HepG2 (cell line): ENCODE results near the gene SFXN2. TPM values are rescaled to one million over a fixed set of nuclear protein-coding genes. Genes with fewer than 3 reads are reported as not detected.

Experiments
- ATAC-seq: fragments of 200-7000 bp; cut with Tn5 transposase; 3 replicates; pipeline ENCODE4 v1.9.1; 2020; ENCODE audit warnings: mild to moderate bottlenecking, moderate library complexity
- BruUV-seq: library from RNA; stranded (reverse); fragments of 400-500 nt; replicated peaks from 2 replicates; lab custom pipeline; 2021; lab: Mats Ljungman, UMichigan
- CTCF ChIA-PET: fragments of 300-600 bp; formaldehyde crosslinking; extraction: SDS; loops from one replicate; lab custom pipeline; 2021; ENCODE audit warnings: low total read pairs, inconsistent platforms, low intra/inter-chr PET ratio; lab: Yijun Ruan, JAX
- POLR2A ChIA-PET: fragments of 350-600 bp; sonication (Branson Sonifier 250); formaldehyde crosslinking; loops from one replicate; lab custom pipeline; 2020; ENCODE audit warnings: antibody characterized with exemption, inconsistent platforms; lab: Yijun Ruan, JAX
- DNase-seq: peaks from one replicate; pipeline ENCODE4 v3.0.0-alpha.2; 2015; ENCODE audit warnings: low spot score
- FAIRE-seq: peaks from 3 replicates; lab custom pipeline; 2011; peaks lifted over from hg19 to GRCh38; lab: Jason Lieb, UNC
- H2AFZ ChIP-seq: one replicate; pipeline ENCODE4 v1.6.1; 2011; ENCODE audit warnings: low read length, inconsistent platforms
- H3K27ac ChIP-seq: fragments of 300-600 bp; 3 replicates; pipeline ENCODE4 v1.8.0; 2011; ENCODE audit warnings: mixed run types, mild to moderate bottlenecking, mixed read lengths, low read length, inconsistent platforms; ENCODE audit not compliant: insufficient read depth; ENCODE audit errors: extremely low read length
- H3K27me3 ChIP-seq, 2 experiments: fragments of 200-600 bp in 1 of 2; 2 replicates in 1 of 2; 3 replicates in 1 of 2; pipeline versions ENCODE4 v1.6.0 to v1.8.0; 2011; ENCODE audit warnings: low read length in 2 of 2, mild to moderate bottlenecking in 2 of 2, moderate library complexity in 2 of 2, inconsistent platforms in 1 of 2; ENCODE audit not compliant: insufficient read depth in 2 of 2, control insufficient read depth in 1 of 2
- H3K36me3 ChIP-seq, 2 experiments: fragments of 200-600 bp in 1 of 2; replicated peaks in 1 of 2; 2 replicates in 1 of 2; 3 replicates in 1 of 2; pipeline versions ENCODE4 v1.5.1 to v1.8.0; 2011; ENCODE audit warnings: low read length in 2 of 2, inconsistent platforms in 1 of 2; ENCODE audit not compliant: insufficient read depth in 2 of 2, control insufficient read depth in 1 of 2
- H3K4me1 ChIP-seq: 2 replicates; pipeline ENCODE4 v1.5.1; 2012; ENCODE audit warnings: low read length, inconsistent platforms; ENCODE audit not compliant: insufficient read depth
- H3K4me2 ChIP-seq: 2 replicates; pipeline ENCODE4 v1.6.0; 2011; ENCODE audit warnings: low read depth, low read length, inconsistent platforms
- H3K4me3 ChIP-seq, 3 experiments: fragments of 200-600 bp in 1 of 3; sonication (generic), shearing (Covaris generic) in 1 of 3; replicated peaks in 1 of 3; 2 replicates each; pipeline ENCODE4 v1.5.1; 2011 to 2016; ENCODE audit warnings: low read length in 3 of 3, inconsistent platforms in 2 of 3, low read depth in 2 of 3, mild to moderate bottlenecking in 2 of 3, control low read depth in 1 of 3, mixed read lengths in 1 of 3; ENCODE audit not compliant: insufficient read depth in 1 of 3
- H3K79me2 ChIP-seq: one replicate; pipeline ENCODE4 v1.6.1; 2011; ENCODE audit warnings: low read length, inconsistent platforms; ENCODE audit not compliant: insufficient read depth
- H3K9ac ChIP-seq: 2 replicates; pipeline ENCODE4 v1.6.0; 2011; ENCODE audit warnings: mild to moderate bottlenecking, low read depth, low read length, inconsistent platforms; ENCODE audit not compliant: insufficient read depth
- H3K9me3 ChIP-seq: 2 replicates; pipeline ENCODE4 v1.5.1; 2012; ENCODE audit warnings: mild to moderate bottlenecking, low read length
- H4K20me1 ChIP-seq: 2 replicates; pipeline ENCODE4 v1.6.0; 2011; ENCODE audit warnings: inconsistent platforms, mild to moderate bottlenecking, low read length, moderate library complexity; ENCODE audit not compliant: insufficient read depth
- DR1 ChIP-seq: sonication (generic); formaldehyde crosslinking; IDR thresholded peaks from 2 replicates; pipeline ENCODE4 v1.8.0; 2021; ENCODE audit warnings: mild to moderate bottlenecking, missing genetic modification reagents, inconsistent platforms
- FOXC1 ChIP-seq: sonication (generic); formaldehyde crosslinking; IDR thresholded peaks from 2 replicates; pipeline ENCODE4 v1.8.0; 2022; ENCODE audit warnings: mild to moderate bottlenecking, missing genetic modification reagents, borderline replicate concordance
- NPAS2 ChIP-seq: sonication (generic); formaldehyde crosslinking; IDR thresholded peaks from 2 replicates; pipeline ENCODE4 v1.8.0; 2022; ENCODE audit warnings: mild to moderate bottlenecking, missing genetic modification reagents, borderline replicate concordance
- SIX1 ChIP-seq: sonication (generic); formaldehyde crosslinking; IDR thresholded peaks from 2 replicates; pipeline ENCODE4 v1.4.0; 2020; ENCODE audit warnings: missing genetic modification reagents, borderline replicate concordance
- ZNF3 ChIP-seq: IDR thresholded peaks from 2 replicates; pipeline ENCODE4 v1.7.0; 2017; ENCODE audit warnings: inconsistent platforms
- ZNF629 ChIP-seq: sonication (generic); formaldehyde crosslinking; conservative IDR thresholded peaks from 2 replicates; pipeline ENCODE4 v1.5.0; 2020; ENCODE audit warnings: missing genetic modification reagents
- ZNF800 ChIP-seq: sonication (generic); formaldehyde crosslinking; IDR thresholded peaks from 2 replicates; pipeline ENCODE4 v1.4.0; 2020; ENCODE audit warnings: missing genetic modification reagents
- WGBS: methylation state at CpG from one replicate; pipeline ENCODE4 v1.1.6; 2017; ENCODE audit warnings: low lambda C conversion rate; 5-methylcytosine and 5-hydroxymethylcytosine counted together
- in situ Hi-C: cut with HindIII; loops from 2 replicates; pipeline ENCODE4 v1.10.0; 2017; ENCODE audit warnings: low pct_unique_long_range_greater_than_20kb; ENCODE audit not compliant: extremely low pct_ligation_motif_present
- intact Hi-C: fragments of 100-400 bp; cut with micrococcal nuclease; formaldehyde crosslinking; loops from one replicate; pipeline ENCODE4 v1.10.0; 2022; ENCODE audit not compliant: unreplicated experiment
- polyA plus RNA-seq, 8 experiments: library from polyadenylated mRNA; depleted of rRNA in 3 of 8; stranded (reverse) in 7 of 8; unstranded in 1 of 8; fragments of >200 nt; fragmentation: Illumina TruSeq in 4 of 8; extraction: Trizol in 4 of 8; gene quantifications; 2 replicates each; pipeline versions ENCODE4 v1.2.1 to v1.2.3, GENCODE V29; 2011 to 2016; ENCODE audit warnings: low read depth in 4 of 8, missing spikeins in 1 of 8, mixed read lengths in 1 of 8; ENCODE audit not compliant: insufficient read depth in 1 of 8
- total RNA-seq, 5 experiments: library from RNA; depleted of rRNA; stranded (reverse); fragments of >200 nt; fragmentation: Illumina TruSeq; extraction: Trizol; gene quantifications; 2 replicates each; pipeline ENCODE4 v1.2.3, GENCODE V29; 2016; ENCODE audit warnings: low read depth in 1 of 5

Gene SFXN2
- total and polyA plus RNA-seq, 2 of the 13 experiments (the other 11 are each of a cell fraction or from before 2014, with no cell fraction given): 12.8 to 21.1 TPM

- ChIA-PET POLR2A (interaction anchor here (1.4 kb wide), 1 partner anchor 10 kb away, joined by 4 read pairs; no protein-coding TSS in a partner anchor), CTCF (no interaction called here)
- H3K9me3 ChIP-seq: no peaks in the 10 kb centered on the region
- no peak overlapping the region for H2AFZ ChIP-seq
- peaks cover 64% of the 10 kb centered on the region for H3K4me1 ChIP-seq
- in situ Hi-C loops (no loop called here), intact Hi-C loops (loop anchor here (5.0 kb wide), 1 partner anchor 36 kb away; the partner anchor contains the start of gene WBP1L)
- no peaks in the 10 kb centered on the region for H4K20me1 ChIP-seq
- ATAC-seq (no peak), FAIRE-seq (no peak), DNase-seq (no peak)
- no peak overlapping the region for H3K27ac ChIP-seq
- WGBS: 85% methylated on average over 2 of the region's 2 CpGs
- BruUV-seq: no TSS peak
- H3K4me2 ChIP-seq: no peak overlapping the region
- no peak overlapping the region for H3K4me3 ChIP-seq
- 0 out of 5 replicates have a peak, but pooled peaks cover 0 to 1% of the 10 kb centered on the region in 2 experiments for H3K36me3 ChIP-seq
- no peaks in the 10 kb centered on the region; a peak in 1 of 5 replicates for H3K27me3 ChIP-seq
- H3K79me2 ChIP-seq: no peaks in the 10 kb centered on the region
- H3K9ac ChIP-seq: no peak overlapping the region
- TF ChIP-seq ZNF629 (CRISPR knock-in tag) (no peak), NPAS2 (CRISPR knock-in tag) (no peak), FOXC1 (no peak), ZNF3 (no peak), SIX1 (no peak), ZNF800 (CRISPR knock-in tag) (no peak), DR1 (CRISPR knock-in tag) (no peak)
Observed at GRCh38 chr10:102778781-102779180, 64.3 kb downstream of the SFXN2 start.
